Ovary (tissue), 9 donors: ENCODE data around the gene ARNT2. TPM values are rescaled to one million over a fixed set of nuclear protein-coding genes. Genes with fewer than 3 reads are reported as not detected.

Source experiments
- DNase-seq, 5 donors: peaks; one replicate each; pipeline ENCODE4 v3.0.0-alpha.2; 2019 to 2020
- H3K27ac ChIP-seq, 2 donors: fragments of 200-600 bp; one replicate each; pipeline versions ENCODE4 v1.5.1 to v1.8.0; 2019 to 2022
- H3K27me3 ChIP-seq: fragments of 200-600 bp; one replicate; pipeline ENCODE4 v1.8.0; 2022
- H3K36me3 ChIP-seq: fragments of 200-600 bp; sonication (generic); one replicate; pipeline ENCODE4 v1.5.1; 2019
- H3K4me1 ChIP-seq: one replicate; pipeline ENCODE4 v1.8.1; 2013; ENCODE audit warnings: mild to moderate bottlenecking, moderate library complexity; ENCODE audit not compliant: insufficient read depth
- H3K4me3 ChIP-seq: fragments of 200-600 bp; sonication (generic); one replicate; pipeline ENCODE4 v1.5.1; 2017
- H3K9me3 ChIP-seq, 2 donors: fragments of 200-600 bp in 1 of 2; sonication (generic) in 1 of 2; one replicate each; pipeline versions ENCODE4 v1.5.1 to v1.8.1; 2013 to 2019; ENCODE audit warnings: mild to moderate bottlenecking in 1 of 2, moderate library complexity in 1 of 2
- CTCF ChIP-seq, 3 donors: fragments of 450-650 bp in 2 of 3; fragments of 200-600 bp in 1 of 3; IDR thresholded peaks; one replicate each; pipeline versions ENCODE4 v1.5.1 to v1.8.0; 2016 to 2022; ENCODE audit warnings: antibody characterized with exemption in 3 of 3, mild to moderate bottlenecking in 1 of 3
- EP300 ChIP-seq: sonication (generic); formaldehyde crosslinking; IDR thresholded peaks from one replicate; pipeline ENCODE4 v1.6.1; 2017; ENCODE audit warnings: antibody characterized with exemption
- POLR2A ChIP-seq: fragments of 450-650 bp; IDR thresholded peaks from one replicate; pipeline ENCODE4 v1.6.1; 2017; ENCODE audit warnings: antibody characterized with exemption, mild to moderate bottlenecking, moderate library complexity
- WGBS, 3 donors: extraction: QIAGEN DNeasy Blood & Tissue Kit in 1 of 3; methylation state at CpG; one replicate each; pipeline versions ENCODE4 v1.1.5 to v1.1.7; 2013 to 2017; 5-methylcytosine and 5-hydroxymethylcytosine counted together
- intact Hi-C, 4 donors: fragments of 100-400 bp; cut with DNase I; formaldehyde crosslinking; loops; one replicate each; pipeline versions ENCODE4 v1.11.0 to v1.15.1; 2022 to 2023
- polyA plus RNA-seq, 2 donors: library from polyadenylated mRNA; stranded (reverse); fragments of 200-250 nt in 1 of 2; fragments of 350-450 nt in 1 of 2; fragmentation: Illumina TruSeq in 1 of 2; extraction: RNeasy Lipid Tissue Mini Kit (QIAGEN cat#74804) in 1 of 2; gene quantifications; one replicate each; pipeline ENCODE4 v1.2.3, GENCODE V29; 2013 to 2014
- total RNA-seq, 7 donors: library from RNA; depleted of rRNA in 2 of 7; stranded (reverse); fragments of >200 nt in 2 of 7; fragmentation: NEBNext Ultra II Directional in 3 of 7; extraction: Animal tissue kit (Norgen Biotek cat#: 25700) in 3 of 7; gene quantifications; one replicate each; pipeline versions ENCODE4 v1.1.0 to v1.2.4, GENCODE V29; 2016 to 2023
- donor health status: DM: no; HTN: no; CAD: no; lungs with moderate emphysema.
- donor health status: DM: no; HTN: no; CAD: no.
- donor health status: Bipolar disorder and iron deficiency.
- donor health status: DM: yes; HTN: yes; CAD: no.
- donor health status: DM: no; HTN: no; CAD: no.
- donor health status: DM: yes; HTN: yes; CAD: no.

ARNT2 gene
- total and polyA plus RNA-seq, 9 donors = 11.0 to 20.5 (median 16.2) TPM

GRCh38 chr15:80483725-80484161 is 79.6 kb downstream of the ARNT2 start:
- intact Hi-C loops = no loop called here
- no peak for DNase-seq
- H3K27ac ChIP-seq = no peak overlapping the region
- TF ChIP-seq CTCF (IDR thresholded peaks at IDR 0.05) (no peak), EP300 (no peak), POLR2A (no peak)
- peaks cover 40% of the 10 kb centered on the region for H3K4me1 ChIP-seq
- H3K36me3 ChIP-seq = no peaks in the 10 kb centered on the region
- H3K27me3 ChIP-seq = no peaks in the 10 kb centered on the region
- 16 to 28% (median 23%) methylated on average over 2 of the region's 2 CpGs for WGBS, 3 donors
- no peaks in the 10 kb centered on the region for H3K9me3 ChIP-seq
- no peak overlapping the region for H3K4me3 ChIP-seq

GRCh38 chr15:80484333-80484864 is 80.2 kb downstream of the ARNT2 start:
- H3K27ac ChIP-seq = no peak overlapping the region
- TF ChIP-seq EP300 = no peak
- no peak for TF ChIP-seq CTCF (IDR thresholded peaks at IDR 0.05)
- no peak for TF ChIP-seq POLR2A
- no peaks in the 10 kb centered on the region for H3K27me3 ChIP-seq
- WGBS, 3 donors = 11 to 20% (median 17%) methylated on average over 7 of the region's 7 CpGs
- no peaks in the 10 kb centered on the region for H3K36me3 ChIP-seq
- H3K4me1 ChIP-seq = peaks cover 40% of the 10 kb centered on the region
- H3K4me3 ChIP-seq = no peak overlapping the region
- DNase-seq = no peak
- intact Hi-C loops = no loop called here
- no peaks in the 10 kb centered on the region for H3K9me3 ChIP-seq

GRCh38 chr15:80485370-80486164 is 81.4 kb downstream of the ARNT2 start:
- no peaks in the 10 kb centered on the region for H3K36me3 ChIP-seq
- peaks cover 38% of the 10 kb centered on the region for H3K4me1 ChIP-seq

GRCh38 chr15:80487839-80488390 is 83.7 kb downstream of the ARNT2 start:
- no peak for TF ChIP-seq POLR2A
- TF ChIP-seq CTCF (IDR thresholded peaks at IDR 0.05) = no peak
- TF ChIP-seq EP300 = no peak
- DNase-seq = no peak
- no peaks in the 10 kb centered on the region for H3K36me3 ChIP-seq
- H3K27ac ChIP-seq = no peak overlapping the region
- intact Hi-C loops = no loop called here
- H3K4me3 ChIP-seq = no peak overlapping the region
- no peaks in the 10 kb centered on the region for H3K27me3 ChIP-seq
- peaks cover 31% of the 10 kb centered on the region for H3K4me1 ChIP-seq
- H3K9me3 ChIP-seq = no peaks in the 10 kb centered on the region
- 85 to 93% (median 87%) methylated on average over 4 of the region's 4 CpGs for whole genome bisulfite sequencing, 3 donors

More at GRCh38 chr15:80485370-80486164, 81.4 kb downstream of the ARNT2 start:
- H3K4me3 ChIP-seq = no peak overlapping the region
- intact Hi-C loops = no loop called here
- no peak overlapping the region for H3K27ac ChIP-seq
- DNase-seq = no peak
- no peaks in the 10 kb centered on the region for H3K27me3 ChIP-seq
- TF ChIP-seq EP300 = no peak
- no peak for TF ChIP-seq POLR2A
- no peak for TF ChIP-seq CTCF (IDR thresholded peaks at IDR 0.05)
- 87 to 96% (median 92%) methylated on average over 5 of the region's 5 CpGs for WGBS, 3 donors
- no peaks in the 10 kb centered on the region for H3K9me3 ChIP-seq
